AG08396 (cell line): ENCODE measurements around the gene AUTS2.

Experiments used
- DNase-seq: peaks from one replicate; pipeline ENCODE4 v3.0.0; 2012; ENCODE audit warnings: low spot score, mixed read lengths

Gene AUTS2

DNA sequence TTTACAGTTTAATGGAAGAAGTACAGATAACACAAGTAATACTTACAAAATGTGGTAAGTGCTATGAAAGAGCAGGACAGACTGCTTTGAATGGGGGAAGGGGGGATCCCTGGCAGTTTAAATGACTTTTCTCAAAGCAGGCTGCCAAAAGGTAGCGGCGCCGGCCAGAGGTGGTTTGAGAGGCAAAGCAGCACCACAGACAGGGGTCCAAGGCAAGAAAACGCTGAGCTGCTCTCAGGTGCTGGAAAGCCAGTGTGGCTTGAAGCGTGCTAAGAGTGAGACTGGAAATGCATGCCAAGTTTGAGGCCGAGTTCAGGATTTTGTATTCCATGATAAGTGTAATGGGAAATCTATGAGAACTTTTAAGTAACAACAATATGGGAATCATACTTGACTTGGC lies 437.7 kb downstream of the AUTS2 start:
- no peak for DNase-seq

DNA sequence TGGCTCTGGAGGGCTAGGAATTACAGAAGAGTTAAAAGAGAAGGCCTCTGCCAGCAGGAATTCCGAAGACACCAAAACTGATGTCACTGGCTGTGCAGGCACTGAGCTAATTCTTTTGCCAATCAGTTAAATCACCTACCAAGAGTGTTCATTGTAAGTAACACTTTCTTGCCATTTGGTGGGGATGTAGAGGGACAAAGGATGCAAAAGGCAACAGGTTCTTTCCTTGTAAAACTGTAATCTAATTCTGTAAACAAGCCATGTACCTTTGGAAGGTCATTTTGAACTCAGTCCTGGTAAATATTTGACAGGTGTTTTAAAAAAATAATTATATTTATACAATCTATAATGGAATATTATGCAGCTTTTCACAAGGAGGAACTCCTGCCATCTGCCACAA lies 438.4 kb downstream of the AUTS2 start:
- DNase-seq, result no peak

DNA sequence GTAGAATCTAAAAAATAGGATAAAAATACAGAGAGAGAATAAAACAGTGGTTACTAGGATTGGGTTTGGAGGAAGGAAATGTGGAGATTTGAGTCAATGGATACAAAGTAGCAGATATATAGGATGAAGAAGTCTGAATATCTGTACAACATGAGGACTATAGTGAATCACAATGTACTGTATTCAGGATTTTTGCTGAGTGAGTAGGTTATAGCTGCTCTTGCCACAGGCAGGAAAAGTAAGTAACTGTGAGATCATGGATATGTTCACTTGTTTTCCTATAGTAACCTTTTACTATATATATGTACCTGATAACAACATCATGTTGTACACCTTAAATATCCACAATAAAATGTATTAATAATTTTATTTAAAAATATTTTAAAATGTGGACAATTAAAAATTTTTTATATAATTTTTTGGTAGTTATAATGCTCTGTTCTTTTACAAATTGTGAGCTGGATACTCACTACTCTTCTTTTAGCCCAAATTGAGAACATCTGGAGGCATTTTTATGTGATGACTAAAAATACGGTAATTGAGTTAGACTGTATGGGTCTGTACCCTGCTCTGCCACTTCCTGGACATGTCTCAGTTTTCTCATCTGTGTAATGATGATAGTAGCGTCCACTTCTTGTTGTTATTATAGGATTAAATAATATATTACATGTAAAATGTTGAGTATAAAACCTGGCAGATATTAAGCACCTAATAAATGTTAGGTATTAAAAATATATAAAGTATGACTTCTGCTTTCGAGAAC lies 439.1 kb downstream of the AUTS2 start:
- no peak for DNase-seq

DNA sequence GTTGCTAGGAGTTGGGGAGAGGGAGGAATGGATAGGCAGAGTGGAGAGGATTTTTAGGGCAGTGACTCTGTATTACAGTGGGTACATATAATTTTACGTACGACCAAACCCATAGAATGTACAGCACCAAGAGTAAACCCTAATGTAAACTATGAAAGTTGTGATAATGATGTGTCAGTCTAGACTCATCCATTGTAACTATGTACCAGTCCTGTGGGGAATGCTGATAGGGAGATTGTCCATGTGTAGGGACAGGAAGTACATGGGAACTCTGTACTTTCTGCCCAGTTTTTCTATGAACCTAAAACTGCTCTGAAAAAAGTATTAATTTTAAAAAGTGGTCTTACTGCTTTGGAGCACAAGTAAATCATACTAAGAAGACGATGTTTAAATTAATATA lies 441.8 kb downstream of the AUTS2 start:
- no peak for DNase-seq

DNA sequence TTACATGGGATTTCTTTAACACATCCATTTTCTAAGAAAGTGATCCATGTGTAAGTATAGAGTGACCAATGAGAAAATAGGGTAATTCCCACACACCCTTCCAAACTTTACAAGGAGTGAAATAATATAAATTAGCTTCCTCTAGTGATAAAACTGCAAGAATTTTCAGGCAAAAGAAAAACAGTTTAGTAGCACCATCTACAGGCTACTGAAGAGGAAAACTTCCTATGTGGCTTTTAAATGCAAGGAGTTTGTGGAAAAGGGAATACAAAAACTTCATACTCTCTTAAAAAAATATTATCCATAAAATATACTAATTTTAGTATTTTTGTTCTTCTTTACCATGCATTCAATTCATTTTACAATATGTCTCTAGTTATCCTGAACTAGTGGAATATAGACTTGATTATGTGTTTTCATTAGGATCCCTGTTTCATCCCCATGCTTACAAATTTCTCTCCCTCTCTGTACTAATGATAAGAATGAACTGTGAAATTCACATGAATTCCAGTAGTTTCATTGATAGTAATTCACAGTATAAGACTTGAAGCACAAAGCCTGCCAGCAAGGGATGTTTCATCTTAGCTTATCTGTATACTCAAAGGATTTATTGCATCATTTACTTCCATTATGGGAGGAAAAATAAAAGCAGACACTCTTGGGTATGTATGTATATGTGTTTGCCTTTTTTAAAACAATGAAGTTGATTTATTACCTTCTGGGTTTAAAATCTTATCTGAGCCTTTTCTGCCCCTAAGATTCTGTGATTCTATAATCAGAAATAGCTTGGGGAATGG lies 442.9 kb downstream of the AUTS2 start:
- no peak for DNase-seq

DNA sequence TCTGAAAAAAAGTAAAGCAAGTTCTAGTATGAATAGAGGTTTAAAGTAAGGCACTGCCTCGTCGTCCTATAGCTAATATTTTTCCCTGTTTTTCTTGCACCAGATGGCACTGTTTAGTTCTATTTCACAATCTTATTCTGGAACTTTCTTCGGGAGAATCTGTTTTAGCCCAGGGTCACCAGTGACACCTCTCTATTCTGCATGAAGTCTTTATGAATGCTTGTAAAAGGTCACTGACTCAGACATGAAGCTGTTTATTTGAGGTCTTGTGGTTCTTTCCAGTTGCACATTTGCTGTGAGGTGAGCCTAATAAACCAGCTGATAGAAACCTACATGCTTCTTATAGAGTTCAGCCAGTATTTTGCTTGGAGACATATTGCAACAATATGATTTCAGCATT lies 444.3 kb downstream of the AUTS2 start:
- DNase-seq, result peak; percentile 4

DNA sequence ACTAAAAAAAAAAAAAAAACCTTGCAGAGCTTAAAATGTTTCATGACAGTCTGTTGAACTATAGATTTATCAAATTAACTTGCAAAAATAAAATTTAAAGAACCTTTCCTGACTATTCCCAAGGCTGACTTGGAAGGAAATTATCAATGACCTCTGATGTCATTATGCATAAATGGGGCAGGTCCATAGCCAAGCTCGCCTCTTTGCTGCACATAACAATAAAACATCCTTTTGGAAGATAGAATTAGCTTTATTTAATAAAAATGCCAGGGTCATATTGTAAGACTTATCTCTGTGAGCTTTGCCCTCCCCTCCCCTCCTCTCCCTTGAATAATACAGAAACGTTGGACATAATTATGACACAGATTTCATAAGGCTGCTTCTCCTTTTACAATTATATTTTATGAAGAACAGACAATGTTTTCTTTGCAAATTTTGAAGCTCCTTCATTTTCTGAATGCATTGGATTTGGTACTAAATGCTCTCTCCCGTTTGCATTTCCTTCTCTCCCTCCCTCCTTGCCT lies 444.8 kb downstream of the AUTS2 start:
- DNase-seq, result no peak

DNA sequence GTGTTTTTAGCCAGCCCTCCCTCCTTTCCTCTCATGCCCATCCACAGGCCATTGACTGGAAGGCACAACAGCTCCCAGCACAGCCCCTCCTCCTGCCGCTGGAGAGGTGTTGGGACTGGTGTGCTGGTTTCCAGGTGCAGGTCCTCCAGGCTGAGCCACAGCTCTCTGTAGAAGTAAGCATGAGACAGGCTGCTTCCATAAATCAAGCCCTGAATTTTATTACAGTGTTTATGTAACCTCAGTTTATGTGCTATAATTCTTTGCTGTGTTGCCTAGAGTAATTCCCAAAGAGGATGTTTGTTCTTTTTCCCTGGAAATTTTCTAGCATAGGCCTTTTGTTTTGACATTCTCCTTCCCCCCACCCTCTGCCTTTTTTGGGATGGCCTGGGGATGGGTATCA lies 445.8 kb downstream of the AUTS2 start:
- no peak for DNase-seq

DNA sequence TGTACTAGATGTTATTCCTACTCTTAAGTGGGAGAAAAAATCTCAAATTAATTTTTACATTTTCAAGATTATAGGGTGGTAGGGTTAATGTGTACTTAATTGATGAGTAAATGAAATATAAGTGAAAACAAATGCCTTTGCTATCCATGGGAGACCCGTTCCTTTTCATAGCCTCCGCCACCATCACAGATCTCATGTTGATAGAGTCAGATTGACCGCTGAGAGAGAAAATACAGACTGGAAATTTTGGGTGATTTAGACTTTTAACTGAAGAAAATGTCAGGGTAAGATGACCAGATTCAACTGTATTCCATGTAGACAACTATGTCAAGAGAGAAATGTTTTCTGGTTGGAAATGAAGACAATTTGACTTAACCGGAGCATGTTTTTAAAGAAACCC lies 446.2 kb downstream of the AUTS2 start:
- no peak for DNase-seq

DNA sequence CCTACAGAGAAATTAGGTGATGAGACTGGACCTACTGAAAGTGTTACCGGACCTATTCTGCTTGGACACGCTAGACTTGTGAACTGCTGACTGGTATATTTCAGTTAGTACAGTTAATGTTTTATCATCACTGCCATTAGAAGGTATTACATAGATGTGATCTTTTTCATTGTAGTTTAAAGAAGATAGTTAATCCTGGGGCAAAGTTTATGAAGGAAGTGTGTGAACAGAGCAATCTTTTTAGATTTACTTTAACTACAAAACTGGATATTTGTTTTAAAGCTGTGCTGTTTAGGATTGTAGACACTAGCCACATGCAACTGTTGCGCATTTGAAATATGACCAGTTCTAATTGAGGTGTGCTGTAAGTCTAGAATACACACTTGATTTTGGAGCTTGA lies 446.7 kb downstream of the AUTS2 start:
- DNase-seq, result no peak

DNA sequence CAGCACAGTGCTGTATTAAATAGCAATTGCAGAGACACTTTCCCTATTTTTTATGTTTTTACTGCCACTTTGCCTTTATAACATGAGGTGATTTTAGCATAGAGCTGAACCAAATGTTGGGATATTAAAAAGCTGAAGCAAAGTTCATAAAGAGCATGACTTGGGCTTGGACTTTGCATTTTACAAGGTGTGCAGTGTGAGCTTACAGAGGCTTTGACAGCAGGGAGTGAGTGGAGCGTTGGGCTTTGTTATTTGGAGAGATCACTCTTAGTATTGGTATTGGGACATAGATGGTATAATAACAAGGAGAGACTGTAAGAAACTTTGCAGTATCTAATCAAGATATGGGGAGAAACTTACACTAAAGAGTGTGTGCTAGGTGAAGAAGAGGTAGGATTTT lies 449.1 kb downstream of the AUTS2 start:
- DNase-seq, result no peak

DNA sequence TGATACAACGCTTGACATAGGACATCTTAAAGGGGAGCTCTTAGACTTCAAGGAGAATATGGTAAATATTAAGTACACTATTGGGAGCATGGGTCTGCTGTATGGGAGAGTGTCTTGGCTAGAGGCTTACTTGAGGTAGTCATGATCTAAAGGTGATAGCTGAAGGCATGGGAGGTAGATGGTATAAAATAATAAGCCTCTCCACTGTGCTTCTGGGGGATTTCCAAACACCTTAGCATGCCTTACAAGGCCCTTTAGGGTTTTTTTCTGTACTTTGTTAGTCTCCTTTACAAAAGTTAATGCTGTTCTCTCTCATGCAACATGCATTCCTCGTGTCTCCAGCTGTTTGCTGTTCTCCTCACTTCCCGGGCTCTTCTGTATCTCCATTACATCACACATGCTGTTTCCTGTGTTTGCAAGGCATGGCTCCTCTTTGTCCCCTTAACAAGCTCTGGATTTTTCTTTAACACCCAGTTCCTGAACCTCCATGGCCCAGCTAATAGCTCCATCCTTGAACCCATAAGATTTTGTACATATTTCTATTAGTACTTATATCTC lies 449.7 kb downstream of the AUTS2 start:
- DNase-seq, result no peak

DNA sequence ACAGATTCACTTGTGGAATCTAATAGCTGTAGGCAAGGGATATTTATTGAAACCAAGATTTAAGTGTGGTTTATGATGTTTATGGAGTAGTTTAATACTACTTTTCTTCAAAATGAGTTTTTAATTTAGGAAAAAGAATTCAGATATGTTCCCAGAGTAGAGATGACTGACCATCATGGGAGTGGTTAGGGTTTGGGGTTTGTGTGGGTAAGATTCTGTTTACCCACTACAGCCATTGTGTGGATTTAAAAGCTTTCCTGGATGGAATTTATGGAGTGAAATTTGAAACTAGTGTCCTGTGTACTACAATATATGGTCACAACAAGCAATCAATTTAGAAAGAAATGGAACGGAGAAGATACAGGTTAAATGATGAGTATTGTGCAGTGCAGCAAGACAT lies 453.5 kb downstream of the AUTS2 start:
- no peak for DNase-seq

DNA sequence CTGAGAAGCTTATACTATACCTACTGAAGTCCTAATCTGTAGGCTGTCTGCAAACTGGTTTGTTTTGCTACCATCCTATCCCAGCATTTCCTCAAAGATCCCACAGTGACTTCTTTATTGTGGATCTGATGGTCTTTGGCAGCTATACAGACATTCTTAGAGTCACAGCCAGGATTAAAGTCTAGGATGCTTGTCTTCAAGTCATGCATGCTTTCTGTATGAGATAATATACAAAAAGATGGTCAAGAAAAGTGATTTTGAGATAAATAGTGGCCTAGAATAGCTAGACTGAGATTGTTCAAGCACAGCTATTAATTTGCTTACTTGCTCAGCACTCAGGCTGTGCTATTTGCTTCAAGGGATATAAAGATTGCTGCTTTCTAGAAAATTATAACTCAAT lies 454.4 kb downstream of the AUTS2 start:
- DNase-seq, result no peak

DNA sequence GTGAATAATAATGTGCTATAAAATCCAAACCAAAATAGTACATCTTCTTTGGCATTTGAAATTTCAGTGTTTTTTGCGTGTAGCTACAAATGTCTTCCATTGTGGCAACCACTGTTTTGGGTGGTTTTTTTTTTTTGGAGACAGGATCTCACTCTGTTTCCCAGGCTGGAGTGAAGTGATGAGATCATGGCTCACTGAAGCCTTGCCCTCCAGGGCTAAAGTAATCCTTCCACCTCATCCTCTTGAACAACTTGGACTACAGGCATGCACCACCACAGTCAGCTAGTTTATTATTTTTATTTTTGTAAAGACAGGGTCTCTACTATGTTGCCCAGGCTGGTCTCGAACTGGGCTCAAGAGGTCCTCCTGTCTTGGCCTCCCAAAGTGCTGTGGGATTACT lies 455.1 kb downstream of the AUTS2 start:
- DNase-seq, result no peak

DNA sequence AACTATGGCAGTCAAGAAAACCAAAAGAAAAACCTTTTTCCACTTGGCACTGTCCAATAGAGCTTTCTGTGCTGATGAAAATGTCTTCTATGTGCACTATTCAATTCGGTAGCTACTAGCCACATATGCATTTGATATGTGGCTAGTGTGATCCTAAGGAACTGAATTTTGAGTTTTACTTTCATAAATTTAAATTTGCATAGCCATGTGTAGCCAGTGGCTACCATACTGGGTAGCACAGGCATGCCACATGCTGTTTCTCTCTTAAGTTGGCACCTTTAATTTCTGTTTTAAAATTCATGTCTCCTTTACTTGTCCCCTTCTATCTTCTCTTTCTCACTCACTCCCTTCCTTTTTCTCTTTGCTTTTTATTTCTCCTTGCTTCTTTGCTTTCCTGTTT lies 455.7 kb downstream of the AUTS2 start:
- DNase-seq, result no peak

DNA sequence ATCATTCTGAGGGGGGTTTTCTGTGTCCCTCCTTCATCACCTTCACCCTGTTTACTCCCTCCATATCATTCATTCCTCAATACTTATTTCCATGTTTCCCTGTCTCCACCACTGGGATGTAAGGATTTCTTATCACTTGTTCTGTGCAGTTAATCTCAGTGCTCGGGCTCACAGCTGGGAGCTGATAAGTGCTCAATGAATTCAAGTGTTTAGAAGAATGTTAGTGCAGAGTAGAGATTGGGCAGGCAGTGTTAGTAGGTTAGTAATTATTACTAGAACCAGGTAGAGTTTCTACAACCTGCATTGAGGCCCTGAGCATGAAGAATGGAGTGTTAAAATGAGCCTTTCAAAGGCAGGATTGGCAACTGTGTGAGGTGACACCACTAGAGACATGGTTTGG lies 458.1 kb downstream of the AUTS2 start:
- DNase-seq, result no peak

DNA sequence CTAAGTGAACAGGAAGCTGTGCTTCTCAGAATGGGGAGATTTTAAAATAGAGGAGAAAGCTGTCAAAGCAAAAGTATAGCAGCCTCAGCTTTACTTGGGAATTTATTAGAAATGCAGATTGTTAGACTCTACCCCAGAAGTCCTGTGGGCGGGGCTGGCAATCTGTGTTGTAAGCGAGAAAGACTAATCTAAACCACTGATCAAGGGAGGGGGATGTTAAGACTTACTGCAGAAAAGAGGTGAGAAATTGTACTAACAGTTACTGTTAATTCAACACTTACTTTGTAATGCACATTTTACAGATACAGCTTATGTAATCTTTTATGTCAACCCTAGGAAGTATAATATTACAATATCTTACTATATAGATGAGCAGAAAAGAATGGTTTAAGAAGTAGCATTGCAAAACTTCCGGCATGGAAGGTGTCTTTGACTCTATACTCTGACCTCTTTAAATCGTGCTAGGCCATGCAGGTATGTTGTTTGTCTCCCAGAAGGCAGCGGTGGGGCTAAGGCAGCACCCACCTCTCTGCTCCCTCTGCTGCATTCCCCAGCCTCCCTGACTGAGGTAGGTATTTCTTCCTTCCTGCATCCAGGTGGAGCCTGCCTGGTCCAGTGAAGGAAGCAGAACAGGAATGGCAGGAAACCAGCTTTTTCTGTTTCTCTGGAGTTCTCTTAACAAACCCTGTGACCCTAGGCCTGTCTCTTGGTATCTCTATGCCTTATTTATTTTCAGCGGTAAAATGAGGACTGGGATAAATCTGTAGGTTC lies 462.2 kb downstream of the AUTS2 start:
- no peak for DNase-seq

DNA sequence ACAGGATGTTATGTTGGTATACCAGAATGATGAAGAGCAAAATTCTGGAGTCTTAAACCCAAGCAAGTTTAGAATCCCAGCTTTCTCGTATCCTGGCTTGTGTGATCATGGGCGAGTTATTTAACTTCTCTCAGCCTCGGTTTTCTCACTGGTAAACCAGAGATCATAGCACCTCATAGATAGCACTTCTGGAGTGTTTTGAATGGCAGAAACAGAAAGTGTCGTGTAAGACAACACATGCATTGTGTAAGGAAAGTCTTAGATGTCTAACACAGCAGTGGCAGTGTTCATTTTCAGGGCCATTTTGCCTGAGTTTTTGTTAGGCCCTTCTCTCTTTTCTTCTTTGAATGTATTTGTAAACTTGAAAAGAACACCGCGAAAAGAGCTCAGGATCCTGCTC lies 465.1 kb downstream of the AUTS2 start:
- DNase-seq, result no peak

DNA sequence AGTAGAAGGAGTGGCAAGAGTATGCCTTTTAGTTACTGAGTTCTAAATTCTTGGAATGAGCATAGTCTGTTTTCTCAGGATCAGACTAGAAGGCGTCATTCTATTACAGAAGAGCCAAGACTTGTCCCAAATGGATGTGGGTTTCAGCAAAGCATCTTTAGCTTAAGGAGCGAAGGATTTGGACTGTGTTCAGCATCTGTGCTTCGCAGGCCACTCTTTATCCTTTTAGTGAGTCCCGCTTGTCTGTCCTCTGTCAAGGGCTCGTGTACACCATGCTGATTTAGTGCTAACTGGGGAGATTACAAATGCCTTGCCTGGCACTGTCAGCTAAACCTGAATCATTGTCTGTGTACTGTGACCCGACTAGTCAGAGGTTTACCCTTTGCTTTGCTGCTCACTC lies 465.7 kb downstream of the AUTS2 start:
- DNase-seq, result no peak

DNA sequence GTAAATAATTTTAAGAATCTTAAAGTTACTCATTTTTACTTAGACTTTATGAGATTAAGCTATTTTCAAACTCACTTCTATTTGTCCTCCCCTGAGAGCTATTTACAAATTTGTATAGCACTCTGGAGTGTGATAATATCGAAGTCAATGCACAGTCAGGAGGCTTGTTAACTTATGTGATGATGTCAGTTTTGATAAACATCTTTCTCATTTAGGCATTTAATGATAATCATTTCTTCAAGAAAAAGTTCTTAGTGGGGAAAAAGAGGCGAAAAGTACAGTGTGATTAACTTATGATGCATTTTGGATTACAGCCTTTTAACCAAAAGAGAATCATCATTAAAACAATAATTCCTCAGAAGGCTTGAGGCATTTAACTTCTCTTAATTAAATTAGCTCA lies 468.6 kb downstream of the AUTS2 start:
- DNase-seq, result no peak

DNA sequence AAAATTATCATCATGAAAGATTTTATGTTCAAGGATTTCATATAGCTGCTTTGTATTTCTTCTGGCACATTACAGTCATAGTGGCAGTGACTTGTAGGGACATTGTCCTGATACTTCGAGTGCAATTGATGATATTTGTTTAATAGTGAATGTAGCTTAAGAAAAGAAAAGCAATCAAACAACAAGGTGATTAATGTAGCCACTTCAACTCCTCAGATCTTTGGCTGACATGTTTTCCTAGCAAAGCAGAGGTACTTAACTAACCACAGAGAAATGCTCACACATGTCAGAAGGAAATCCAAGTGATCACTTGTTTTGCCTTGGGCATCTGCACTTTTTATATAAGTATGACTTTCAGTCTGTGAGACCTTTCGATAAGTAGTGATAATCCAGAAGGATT lies 470.3 kb downstream of the AUTS2 start:
- DNase-seq, result no peak
